ENCODE results near the gene DGLUCY. TPM values are rescaled to one million over a fixed set of nuclear protein-coding genes. Genes with fewer than 3 reads are reported as not detected.

The DGLUCY gene
- total RNA-seq, 1 experiment from 2014 or later = 26.7 TPM

DNA sequence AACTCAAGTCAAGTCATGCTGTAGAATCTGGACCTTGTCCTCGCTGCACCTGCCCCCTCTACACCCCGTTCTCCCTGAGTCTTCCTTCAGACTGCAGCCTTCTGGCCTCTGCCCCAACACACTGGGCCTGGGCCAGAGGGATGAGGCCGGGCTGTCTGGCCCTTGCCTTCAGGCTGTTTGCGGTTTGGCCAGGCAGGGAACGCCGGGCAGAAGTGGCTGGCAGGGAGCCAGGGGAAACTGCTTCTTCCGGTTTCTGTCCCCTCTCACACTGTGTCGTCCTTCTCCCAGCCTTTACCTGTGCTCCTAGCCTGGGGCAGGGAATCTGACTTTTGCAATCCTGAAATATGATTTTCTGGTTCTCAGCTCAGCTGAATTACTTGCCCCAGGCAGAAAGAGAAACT, 13.5 kb downstream of the DGLUCY start:
- DNase-seq (ENCODE audit: low spot score) = no peak
- TF ChIP-seq EZH2 (IDR thresholded peaks at IDR 0.05; ENCODE audit: borderline replicate concordance, low read depth, low read length, poor library complexity, severe bottlenecking) = no peak
- TF ChIP-seq, protein P1, sequence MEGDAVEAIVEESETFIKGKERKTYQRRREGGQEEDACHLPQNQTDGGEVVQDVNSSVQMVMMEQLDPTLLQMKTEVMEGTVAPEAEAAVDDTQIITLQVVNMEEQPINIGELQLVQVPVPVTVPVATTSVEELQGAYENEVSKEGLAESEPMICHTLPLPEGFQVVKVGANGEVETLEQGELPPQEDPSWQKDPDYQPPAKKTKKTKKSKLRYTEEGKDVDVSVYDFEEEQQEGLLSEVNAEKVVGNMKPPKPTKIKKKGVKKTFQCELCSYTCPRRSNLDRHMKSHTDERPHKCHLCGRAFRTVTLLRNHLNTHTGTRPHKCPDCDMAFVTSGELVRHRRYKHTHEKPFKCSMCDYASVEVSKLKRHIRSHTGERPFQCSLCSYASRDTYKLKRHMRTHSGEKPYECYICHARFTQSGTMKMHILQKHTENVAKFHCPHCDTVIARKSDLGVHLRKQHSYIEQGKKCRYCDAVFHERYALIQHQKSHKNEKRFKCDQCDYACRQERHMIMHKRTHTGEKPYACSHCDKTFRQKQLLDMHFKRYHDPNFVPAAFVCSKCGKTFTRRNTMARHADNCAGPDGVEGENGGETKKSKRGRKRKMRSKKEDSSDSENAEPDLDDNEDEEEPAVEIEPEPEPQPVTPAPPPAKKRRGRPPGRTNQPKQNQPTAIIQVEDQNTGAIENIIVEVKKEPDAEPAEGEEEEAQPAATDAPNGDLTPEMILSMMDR (conservative IDR thresholded peaks at IDR 0.05; ENCODE audit: low read depth, low read length) = no peak
- CTCF ChIA-PET = no interaction called here
- H3K9me3 ChIP-seq (ENCODE audit: low read depth, low read length, poor library complexity, severe bottlenecking) = peaks cover 5% of the 10 kb centered on the region
- no TSS peak for BruUV-seq (replicated peaks)
- intact Hi-C loops (cut with micrococcal nuclease; ENCODE audit: unreplicated experiment) = no loop called here
- no peaks in the 10 kb centered on the region for H3K4me1 ChIP-seq (ENCODE audit: insufficient read depth, low read length, poor library complexity, severe bottlenecking)
- POLR2A ChIA-PET (ENCODE audit: low non-redundant PET) = no interaction called here
- no peak overlapping the region for H3K27ac ChIP-seq (ENCODE audit: low read depth, low read length, poor library complexity, severe bottlenecking)
- no peaks in the 10 kb centered on the region for H3K27me3 ChIP-seq (replicated peaks; ENCODE audit: insufficient read depth, low read depth, low read length, poor library complexity)
- no peak overlapping the region for H3K4me3 ChIP-seq (ENCODE audit: low read depth, low read length, poor library complexity, severe bottlenecking)
- peaks cover 5% of the 10 kb centered on the region for H3K36me3 ChIP-seq (ENCODE audit: insufficient read depth, low read length, poor library complexity, severe bottlenecking)

- Histone ChIP-seq H3K4me3 (ENCODE audit: low read depth, low read length, poor library complexity, severe bottlenecking) (no peak overlapping the region), H3K9me3 (ENCODE audit: low read depth, low read length, poor library complexity, severe bottlenecking) (peaks cover 5% of the 10 kb centered on the region), H3K27me3 (replicated peaks; ENCODE audit: insufficient read depth, low read depth, low read length, poor library complexity) (no peaks in the 10 kb centered on the region), H3K4me1 (ENCODE audit: insufficient read depth, low read length, poor library complexity, severe bottlenecking) (no peaks in the 10 kb centered on the region), H3K27ac (ENCODE audit: low read depth, low read length, poor library complexity, severe bottlenecking) (no peak overlapping the region), H3K36me3 (ENCODE audit: insufficient read depth, low read length, poor library complexity, severe bottlenecking) (peaks cover 5% of the 10 kb centered on the region)
- TF ChIP-seq EZH2 (IDR thresholded peaks at IDR 0.05; ENCODE audit: borderline replicate concordance, low read depth, low read length, poor library complexity, severe bottlenecking) = no peak
- TF ChIP-seq, protein P1 (conservative IDR thresholded peaks at IDR 0.05; ENCODE audit: low read depth, low read length) = no peak
- intact Hi-C loops (cut with micrococcal nuclease; ENCODE audit: unreplicated experiment) = no loop called here
- no TSS peak for BruUV-seq (replicated peaks)
- CTCF ChIA-PET = no interaction called here
- POLR2A ChIA-PET (ENCODE audit: low non-redundant PET) = no interaction called here
- DNase-seq (ENCODE audit: low spot score) = no peak
Observed at GRCh38 chr14:91127924-91128323, 14.1 kb downstream of the DGLUCY start.

GRCh38 chr14:91128699-91129098, 14.8 kb downstream of the DGLUCY start:
- Histone ChIP-seq H3K4me3 (ENCODE audit: low read depth, low read length, poor library complexity, severe bottlenecking) (no peak overlapping the region), H3K27me3 (replicated peaks; ENCODE audit: insufficient read depth, low read depth, low read length, poor library complexity) (no peaks in the 10 kb centered on the region), H3K9me3 (ENCODE audit: low read depth, low read length, poor library complexity, severe bottlenecking) (peaks cover 5% of the 10 kb centered on the region), H3K36me3 (ENCODE audit: insufficient read depth, low read length, poor library complexity, severe bottlenecking) (peaks cover 5% of the 10 kb centered on the region), H3K27ac (ENCODE audit: low read depth, low read length, poor library complexity, severe bottlenecking) (no peak overlapping the region), H3K4me1 (ENCODE audit: insufficient read depth, low read length, poor library complexity, severe bottlenecking) (no peaks in the 10 kb centered on the region)
- DNase-seq (ENCODE audit: low spot score) = no peak
- ChIA-PET POLR2A (ENCODE audit: low non-redundant PET) (no interaction called here), CTCF (no interaction called here)
- intact Hi-C loops (cut with micrococcal nuclease; ENCODE audit: unreplicated experiment) = no loop called here
- BruUV-seq (replicated peaks) = no TSS peak
- TF ChIP-seq EZH2 (IDR thresholded peaks at IDR 0.05; ENCODE audit: borderline replicate concordance, low read depth, low read length, poor library complexity, severe bottlenecking) = no peak
- TF ChIP-seq, protein P1 (conservative IDR thresholded peaks at IDR 0.05; ENCODE audit: low read depth, low read length) = no peak
